Activated T-helper 1 cell treated with anti-CD3 and anti-CD28 coated beads, Interleukin-12 subunit alpha, Interleukin-12 subunit beta, Interleukin-2, Interleukin-4 antibody, amounts not matched to agents 30 ng/mL and 10 ng/mL and 1 ng/mL, durations not matched to agents 14 hours and 24 hours and 36 hours (primary cell): ENCODE measurements around the gene RBM4B. TPM values are rescaled to one million over a fixed set of nuclear protein-coding genes. Genes with fewer than 3 reads are reported as not detected.

Experiments used
- DNase-seq: peaks from one replicate; pipeline ENCODE4 v3.0.0; 2021; ENCODE audit warnings: low spot score
- H3K27ac Mint-ChIP-seq: one replicate; pipeline ENCODE4 v1.8.0; 2021; ENCODE audit warnings: mild to moderate bottlenecking, mixed read lengths
- H3K27me3 Mint-ChIP-seq: one replicate; pipeline ENCODE4 v1.8.0; 2022; ENCODE audit warnings: mild to moderate bottlenecking, moderate library complexity, mixed read lengths; ENCODE audit not compliant: insufficient read depth
- H3K36me3 Mint-ChIP-seq: one replicate; pipeline ENCODE4 v1.8.0; 2021; ENCODE audit warnings: low read depth, mixed read lengths
- H3K4me1 Mint-ChIP-seq: one replicate; pipeline ENCODE4 v1.8.0; 2021; ENCODE audit warnings: low read depth, mixed read lengths
- H3K4me3 Mint-ChIP-seq: one replicate; pipeline ENCODE4 v1.8.0; 2021; ENCODE audit warnings: mild to moderate bottlenecking, moderate library complexity, mixed read lengths
- H3K9me3 Mint-ChIP-seq: one replicate; pipeline ENCODE4 v1.8.0; 2021; ENCODE audit warnings: mixed read lengths
- intact Hi-C: fragments of 100-400 bp; cut with micrococcal nuclease; formaldehyde crosslinking; loops from one replicate; pipeline ENCODE4 v1.15.1; 2024
- total RNA-seq: library from RNA; stranded (reverse); gene quantifications from 2 replicates; pipeline ENCODE4 v1.2.3, GENCODE V29; 2022

Gene RBM4B
- total RNA-seq, 1 donor from 2014 or later = 16.6 TPM

GRCh38 chr11:66717925-66718319 lies 40.2 kb upstream of the RBM4B start:
- intact Hi-C loops = no loop called here
- H3K27ac Mint-ChIP-seq = no peak overlapping the region
- H3K4me1 Mint-ChIP-seq = peaks cover 9% of the 10 kb centered on the region
- H3K9me3 Mint-ChIP-seq = no peaks in the 10 kb centered on the region
- DNase-seq = no peak
- H3K36me3 Mint-ChIP-seq = no peaks in the 10 kb centered on the region
- H3K4me3 Mint-ChIP-seq = no peak overlapping the region
- H3K27me3 Mint-ChIP-seq = peaks cover 5% of the 10 kb centered on the region

- H3K9me3 Mint-ChIP-seq = no peaks in the 10 kb centered on the region
Measured at GRCh38 chr11:66716996-66717395, 39.3 kb upstream of the RBM4B start.

GRCh38 chr11:66715346-66716085 lies 37.8 kb upstream of the RBM4B start:
- peaks cover 8% of the 10 kb centered on the region for H3K27me3 Mint-ChIP-seq
- no peaks in the 10 kb centered on the region for H3K36me3 Mint-ChIP-seq
- intact Hi-C loops = no loop called here
- no peak overlapping the region for H3K4me3 Mint-ChIP-seq
- H3K9me3 Mint-ChIP-seq = no peaks in the 10 kb centered on the region
- no peak for DNase-seq
- no peak overlapping the region for H3K27ac Mint-ChIP-seq
- H3K4me1 Mint-ChIP-seq = peaks cover 7% of the 10 kb centered on the region

More at GRCh38 chr11:66716996-66717395, 39.3 kb upstream of the RBM4B start:
- peaks cover 9% of the 10 kb centered on the region for H3K4me1 Mint-ChIP-seq
- no peak overlapping the region for H3K27ac Mint-ChIP-seq
- H3K27me3 Mint-ChIP-seq = peaks cover 5% of the 10 kb centered on the region
- intact Hi-C loops = no loop called here
- no peak overlapping the region for H3K4me3 Mint-ChIP-seq
- DNase-seq = no peak
- H3K36me3 Mint-ChIP-seq = no peaks in the 10 kb centered on the region

- Mint-ChIP-seq H3K4me1 (no peaks in the 10 kb centered on the region), H3K9me3 (no peaks in the 10 kb centered on the region), H3K27me3 (peaks cover 5% of the 10 kb centered on the region), H3K27ac (no peak overlapping the region), H3K36me3 (no peaks in the 10 kb centered on the region), H3K4me3 (no peak overlapping the region)
- intact Hi-C loops = no loop called here
- no peak for DNase-seq
Measured at GRCh38 chr11:66713746-66714480, 36.2 kb upstream of the RBM4B start.

GRCh38 chr11:66710384-66710930 lies 32.8 kb upstream of the RBM4B start:
- H3K27ac Mint-ChIP-seq = no peak overlapping the region
- intact Hi-C loops = no loop called here
- H3K4me3 Mint-ChIP-seq = no peak overlapping the region
- peaks cover 8% of the 10 kb centered on the region for H3K27me3 Mint-ChIP-seq
- no peaks in the 10 kb centered on the region for H3K4me1 Mint-ChIP-seq
- no peaks in the 10 kb centered on the region for H3K9me3 Mint-ChIP-seq
- no peak for DNase-seq
- no peaks in the 10 kb centered on the region for H3K36me3 Mint-ChIP-seq

- intact Hi-C loops = no loop called here
- no peak overlapping the region for H3K27ac Mint-ChIP-seq
Measured at GRCh38 chr11:66708701-66709100, 31.0 kb upstream of the RBM4B start.

DNA sequence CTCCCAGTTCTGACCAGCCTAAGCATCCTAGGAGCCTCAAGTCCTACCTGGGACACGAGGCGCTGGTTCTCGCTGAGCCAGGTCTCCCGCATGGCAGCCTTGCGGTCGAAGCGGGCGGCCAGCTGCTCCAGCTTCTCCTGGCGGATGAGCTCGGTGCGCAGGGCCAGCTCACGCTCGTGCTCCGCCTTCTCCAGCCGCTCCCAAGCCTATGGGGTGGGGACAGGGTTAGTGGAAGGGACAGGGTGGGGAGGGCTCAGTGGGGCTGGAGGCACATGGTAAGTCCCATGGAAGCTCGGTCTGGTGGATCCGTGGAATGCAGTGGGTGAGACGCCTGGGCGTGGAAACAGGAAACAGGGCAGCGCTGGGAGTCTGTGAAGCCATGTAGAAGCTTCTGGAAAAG lies 30.4 kb upstream of the RBM4B start:
- Mint-ChIP-seq H3K9me3 (no peaks in the 10 kb centered on the region), H3K4me1 (no peaks in the 10 kb centered on the region), H3K36me3 (no peaks in the 10 kb centered on the region), H3K4me3 (no peak overlapping the region), H3K27ac (no peak overlapping the region), H3K27me3 (peaks cover 6% of the 10 kb centered on the region)
- intact Hi-C loops = no loop called here
- no peak for DNase-seq

More at GRCh38 chr11:66708701-66709100, 31.0 kb upstream of the RBM4B start:
- Mint-ChIP-seq H3K9me3 (no peaks in the 10 kb centered on the region), H3K4me1 (no peaks in the 10 kb centered on the region), H3K27me3 (peaks cover 6% of the 10 kb centered on the region), H3K36me3 (no peaks in the 10 kb centered on the region), H3K4me3 (no peak overlapping the region)
- no peak for DNase-seq

DNA sequence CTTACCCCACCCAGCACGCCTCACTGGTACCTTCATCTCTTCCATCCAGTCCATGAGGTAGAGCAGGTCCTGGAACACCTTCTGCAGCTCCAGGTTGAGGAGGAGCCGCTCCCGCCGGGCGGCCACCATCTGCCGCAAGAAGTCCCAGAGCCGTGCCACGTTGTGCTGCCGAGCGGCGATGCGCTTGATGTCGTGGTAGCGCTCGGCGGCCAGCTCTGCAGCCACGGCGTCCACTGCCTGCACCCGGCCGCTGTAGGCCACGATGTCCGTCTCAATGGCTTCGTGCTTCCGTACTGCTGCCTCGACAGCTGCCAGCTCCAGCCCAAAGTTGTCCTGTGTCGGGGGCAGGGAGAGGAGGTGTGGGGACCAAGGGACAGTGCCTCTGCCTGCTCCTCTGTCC lies 29.8 kb upstream of the RBM4B start:
- Mint-ChIP-seq H3K27ac (no peak overlapping the region), H3K27me3 (peaks cover 6% of the 10 kb centered on the region)
- DNase-seq = no peak

DNA sequence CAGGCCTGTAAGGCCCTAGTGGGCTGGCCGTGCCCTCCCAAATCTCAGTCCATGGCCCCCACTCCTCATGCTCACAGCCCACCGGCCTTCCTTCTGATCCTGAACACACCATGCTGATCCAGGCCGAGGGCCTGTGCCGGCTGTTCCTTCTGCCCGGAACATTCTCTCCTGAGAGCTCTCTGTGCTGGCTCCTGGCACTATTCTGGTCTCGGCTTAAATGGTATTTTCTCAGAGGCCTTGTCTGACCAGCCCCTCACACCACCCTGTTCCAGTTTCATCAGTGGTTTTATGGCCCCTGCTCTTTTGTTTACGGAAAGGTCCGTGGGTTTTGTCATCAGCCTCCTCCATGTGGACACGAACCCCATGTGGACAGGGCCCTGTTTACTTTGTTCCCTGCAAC lies 29.3 kb upstream of the RBM4B start:
- no peak for DNase-seq
- intact Hi-C loops = no loop called here
- Mint-ChIP-seq H3K9me3 (no peaks in the 10 kb centered on the region), H3K4me3 (no peak overlapping the region), H3K36me3 (no peaks in the 10 kb centered on the region), H3K27me3 (peaks cover 6% of the 10 kb centered on the region), H3K27ac (no peak overlapping the region), H3K4me1 (no peaks in the 10 kb centered on the region)

More for the DNA sequence above, 29.8 kb upstream of the RBM4B start:
- Mint-ChIP-seq H3K4me3 (no peak overlapping the region), H3K36me3 (no peaks in the 10 kb centered on the region), H3K9me3 (no peaks in the 10 kb centered on the region), H3K4me1 (no peaks in the 10 kb centered on the region)
- intact Hi-C loops = no loop called here

DNA sequence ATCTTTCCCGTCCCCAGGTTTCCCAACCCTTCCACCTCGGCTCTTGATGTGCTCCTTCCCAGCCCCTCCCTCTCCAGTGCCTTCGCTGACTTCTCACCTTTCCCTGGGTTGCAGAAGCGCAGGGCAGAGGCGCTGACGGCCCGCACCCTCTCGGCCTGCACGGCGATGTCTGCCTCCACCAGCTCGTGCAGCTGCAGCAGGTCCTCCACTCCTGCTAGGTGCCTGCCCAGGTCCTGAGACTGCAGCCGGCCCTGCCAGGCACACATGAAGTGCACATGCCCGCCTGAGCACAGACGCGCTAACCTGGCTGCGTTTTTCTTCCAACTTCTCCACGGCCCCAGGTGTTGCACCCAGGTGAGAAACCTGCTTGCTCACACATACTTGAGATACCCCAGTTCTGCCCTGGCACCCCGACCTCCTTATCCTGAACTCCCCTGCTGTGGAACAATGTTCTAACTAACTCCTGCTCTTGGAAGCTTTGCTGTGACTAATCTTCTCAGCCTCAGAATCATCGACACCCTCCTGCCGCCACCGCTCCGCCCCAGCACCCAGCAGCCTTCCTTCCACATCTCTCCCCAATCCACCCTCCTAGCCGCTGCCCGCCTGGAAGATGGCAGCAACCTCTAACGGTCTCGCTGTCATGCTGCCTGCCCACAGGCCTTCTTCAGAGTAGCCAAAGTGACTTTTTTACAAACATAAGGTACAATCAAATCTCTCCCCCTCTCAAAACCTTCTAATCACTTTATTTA lies 28.1 kb upstream of the RBM4B start:
- Mint-ChIP-seq H3K27me3 (peaks cover 8% of the 10 kb centered on the region), H3K27ac (no peak overlapping the region), H3K4me3 (no peak overlapping the region), H3K9me3 (no peaks in the 10 kb centered on the region), H3K36me3 (no peaks in the 10 kb centered on the region), H3K4me1 (no peaks in the 10 kb centered on the region)
- intact Hi-C loops = no loop called here
- DNase-seq = no peak

- H3K27ac Mint-ChIP-seq = no peak overlapping the region
- no peaks in the 10 kb centered on the region for H3K4me1 Mint-ChIP-seq
- no peaks in the 10 kb centered on the region for H3K36me3 Mint-ChIP-seq
- no peaks in the 10 kb centered on the region for H3K9me3 Mint-ChIP-seq
- no peak overlapping the region for H3K4me3 Mint-ChIP-seq
- intact Hi-C loops = no loop called here
- peaks cover 8% of the 10 kb centered on the region for H3K27me3 Mint-ChIP-seq
- no peak for DNase-seq
Measured at GRCh38 chr11:66704659-66705360, 27.1 kb upstream of the RBM4B start.

- H3K27me3 Mint-ChIP-seq = peaks cover 5% of the 10 kb centered on the region
- intact Hi-C loops = no loop called here
- peak overlapping the region; percentile 6 for H3K27ac Mint-ChIP-seq
- DNase-seq = no peak
- no peaks in the 10 kb centered on the region for H3K9me3 Mint-ChIP-seq
- H3K4me3 Mint-ChIP-seq = no peak overlapping the region
- no peaks in the 10 kb centered on the region for H3K36me3 Mint-ChIP-seq
- no peaks in the 10 kb centered on the region for H3K4me1 Mint-ChIP-seq
Measured at GRCh38 chr11:66701432-66702240, 23.9 kb upstream of the RBM4B start.
